ENCODE measurements around the gene FARP1. TPM values are rescaled to one million over a fixed set of nuclear protein-coding genes. Genes with fewer than 3 reads are reported as not detected.

Gene FARP1
- total RNA-seq, 1 donor from 2014 or later, result 128 TPM

DNA sequence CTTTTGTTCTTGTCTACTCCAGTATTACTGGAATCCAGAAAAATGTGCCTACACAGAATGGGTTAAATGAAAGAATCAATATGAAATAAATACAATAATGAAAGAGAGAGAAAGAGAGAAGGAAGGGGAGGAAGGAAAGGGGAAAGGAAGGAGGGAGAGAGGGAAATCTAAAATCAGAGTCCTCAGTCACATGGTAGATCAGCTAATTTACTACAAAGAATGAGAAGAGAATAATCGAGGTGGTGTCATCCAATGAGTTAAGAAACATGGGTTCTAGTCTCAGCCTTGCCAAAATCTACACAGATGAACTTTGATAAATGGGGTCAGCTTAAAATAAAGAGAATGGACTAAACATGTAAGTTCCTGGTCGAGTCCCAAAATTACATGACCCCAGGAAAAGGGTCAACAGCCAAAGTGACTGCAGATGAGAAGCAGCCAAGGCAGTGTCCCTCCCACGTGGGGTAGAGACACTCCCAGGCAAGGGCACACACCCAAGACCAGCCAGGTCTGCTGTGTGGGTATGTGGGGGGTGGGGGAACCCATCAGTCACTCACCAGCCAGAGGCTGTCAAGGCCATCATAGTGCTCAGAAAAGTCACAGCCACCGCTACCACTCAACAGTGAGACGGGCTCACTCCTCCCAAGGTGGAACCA, 330.4 kb downstream of the FARP1 start:
- Histone ChIP-seq H2AFZ (ENCODE audit: low read depth, low read length) (no peak overlapping the region), H3K36me3 (ENCODE audit: insufficient read depth, low read length) (peaks cover 9% of the 10 kb centered on the region), H4K20me1 (ENCODE audit: insufficient read depth, low read length) (no peaks in the 10 kb centered on the region), H3K27ac (ENCODE audit: low read depth, low read length) (no peak overlapping the region), H3K9ac (ENCODE audit: low read length) (no peak overlapping the region), H3K9me3 (ENCODE audit: insufficient read depth, low read depth, low read length) (no peaks in the 10 kb centered on the region), H3K4me1 (ENCODE audit: insufficient read depth, low read length) (peaks cover 28% of the 10 kb centered on the region), H3K79me2 (ENCODE audit: insufficient read depth, low read length) (peaks cover 54% of the 10 kb centered on the region), H3K4me2 (ENCODE audit: low read length) (no peak overlapping the region), H3K27me3 (ENCODE audit: insufficient read depth, low read length) (no peaks in the 10 kb centered on the region), H3K4me3 (ENCODE audit: insufficient read depth, low read depth, low read length) (no peak overlapping the region)
- no peak for TF ChIP-seq EZH2 (IDR thresholded peaks at IDR 0.05; ENCODE audit: insufficient read depth, low read length)
- TF ChIP-seq, protein P1, sequence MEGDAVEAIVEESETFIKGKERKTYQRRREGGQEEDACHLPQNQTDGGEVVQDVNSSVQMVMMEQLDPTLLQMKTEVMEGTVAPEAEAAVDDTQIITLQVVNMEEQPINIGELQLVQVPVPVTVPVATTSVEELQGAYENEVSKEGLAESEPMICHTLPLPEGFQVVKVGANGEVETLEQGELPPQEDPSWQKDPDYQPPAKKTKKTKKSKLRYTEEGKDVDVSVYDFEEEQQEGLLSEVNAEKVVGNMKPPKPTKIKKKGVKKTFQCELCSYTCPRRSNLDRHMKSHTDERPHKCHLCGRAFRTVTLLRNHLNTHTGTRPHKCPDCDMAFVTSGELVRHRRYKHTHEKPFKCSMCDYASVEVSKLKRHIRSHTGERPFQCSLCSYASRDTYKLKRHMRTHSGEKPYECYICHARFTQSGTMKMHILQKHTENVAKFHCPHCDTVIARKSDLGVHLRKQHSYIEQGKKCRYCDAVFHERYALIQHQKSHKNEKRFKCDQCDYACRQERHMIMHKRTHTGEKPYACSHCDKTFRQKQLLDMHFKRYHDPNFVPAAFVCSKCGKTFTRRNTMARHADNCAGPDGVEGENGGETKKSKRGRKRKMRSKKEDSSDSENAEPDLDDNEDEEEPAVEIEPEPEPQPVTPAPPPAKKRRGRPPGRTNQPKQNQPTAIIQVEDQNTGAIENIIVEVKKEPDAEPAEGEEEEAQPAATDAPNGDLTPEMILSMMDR (IDR thresholded peaks at IDR 0.05; ENCODE audit: insufficient read depth, low read depth, low read length), result no peak
- H3K36me3 Mint-ChIP-seq (ENCODE audit: low read depth, unreplicated experiment), result peaks cover 28% of the 10 kb centered on the region
- no peak overlapping the region for H3K4me3 Mint-ChIP-seq (ENCODE audit: unreplicated experiment)
- H3K9me3 Mint-ChIP-seq (ENCODE audit: unreplicated experiment), result no peaks in the 10 kb centered on the region
- DNase-seq (ENCODE audit: low read depth) (no peak), FAIRE-seq (no peak)
- H3K27me3 Mint-ChIP-seq (ENCODE audit: low read depth, unreplicated experiment), result no peaks in the 10 kb centered on the region
- H3K27ac Mint-ChIP-seq (ENCODE audit: unreplicated experiment), result no peak overlapping the region
- peaks cover 31% of the 10 kb centered on the region for H3K4me1 Mint-ChIP-seq (ENCODE audit: low read depth, unreplicated experiment)

DNA sequence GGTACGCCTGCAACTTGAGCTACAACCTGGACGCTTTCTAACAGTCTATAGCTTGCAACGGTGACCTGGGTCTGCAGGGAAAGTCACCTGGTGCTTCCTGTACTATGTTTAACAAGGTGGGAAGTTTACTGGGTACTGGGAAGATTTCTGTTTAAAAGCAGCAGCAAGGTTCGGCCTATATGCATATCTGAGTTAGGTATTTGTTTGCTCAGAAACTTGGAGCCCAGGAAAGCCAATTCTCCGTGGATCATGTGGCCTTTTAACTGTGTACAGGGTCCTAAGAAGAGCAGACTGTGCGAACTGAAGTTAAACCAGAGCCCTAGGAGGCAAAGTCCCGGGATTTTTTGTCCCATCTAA, 330.9 kb downstream of the FARP1 start:
- Mint-ChIP-seq H3K36me3 (ENCODE audit: low read depth, unreplicated experiment) (peaks cover 27% of the 10 kb centered on the region), H3K27me3 (ENCODE audit: low read depth, unreplicated experiment) (no peaks in the 10 kb centered on the region), H3K27ac (ENCODE audit: unreplicated experiment) (no peak overlapping the region), H3K9me3 (ENCODE audit: unreplicated experiment) (no peaks in the 10 kb centered on the region), H3K4me1 (ENCODE audit: low read depth, unreplicated experiment) (peaks cover 36% of the 10 kb centered on the region), H3K4me3 (ENCODE audit: unreplicated experiment) (no peak overlapping the region)
- Histone ChIP-seq H3K4me1 (ENCODE audit: insufficient read depth, low read length) (peaks cover 33% of the 10 kb centered on the region), H3K27me3 (ENCODE audit: insufficient read depth, low read length) (no peaks in the 10 kb centered on the region), H2AFZ (ENCODE audit: low read depth, low read length) (no peak overlapping the region), H3K4me3 (ENCODE audit: insufficient read depth, low read depth, low read length) (no peak overlapping the region), H3K9ac (ENCODE audit: low read length) (no peak overlapping the region), H3K4me2 (ENCODE audit: low read length) (no peak overlapping the region), H3K9me3 (ENCODE audit: insufficient read depth, low read depth, low read length) (no peaks in the 10 kb centered on the region), H3K79me2 (ENCODE audit: insufficient read depth, low read length) (peaks cover 60% of the 10 kb centered on the region), H3K27ac (ENCODE audit: low read depth, low read length) (no peak overlapping the region), H4K20me1 (ENCODE audit: insufficient read depth, low read length) (no peaks in the 10 kb centered on the region), H3K36me3 (ENCODE audit: insufficient read depth, low read length) (peaks cover 9% of the 10 kb centered on the region)
- FAIRE-seq (no peak), DNase-seq (ENCODE audit: low read depth) (no peak)
- no peak for TF ChIP-seq EZH2 (IDR thresholded peaks at IDR 0.05; ENCODE audit: insufficient read depth, low read length)
- TF ChIP-seq, protein P1 (IDR thresholded peaks at IDR 0.05; ENCODE audit: insufficient read depth, low read depth, low read length), result no peak

DNA sequence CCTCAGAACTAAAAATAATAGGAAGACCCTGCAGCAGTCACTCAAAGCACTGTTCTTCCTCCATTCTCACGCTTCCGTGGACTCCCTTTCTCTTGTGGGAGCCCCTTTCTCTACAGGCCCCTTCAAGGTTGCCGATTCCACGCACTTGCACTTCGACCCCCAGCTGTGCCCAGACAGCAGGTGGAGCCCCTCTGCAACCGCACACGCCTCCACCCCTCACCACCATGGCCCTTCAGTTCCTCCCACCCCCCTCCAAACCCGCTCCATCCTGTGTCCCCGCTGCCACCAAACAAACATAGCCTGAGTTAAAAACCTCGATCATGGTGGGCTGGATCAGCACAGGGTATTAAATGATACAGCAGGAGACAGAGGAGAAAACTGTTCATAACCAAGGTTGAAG, 331.4 kb downstream of the FARP1 start:
- Histone ChIP-seq H3K36me3 (ENCODE audit: insufficient read depth, low read length) (peaks cover 9% of the 10 kb centered on the region), H3K4me3 (ENCODE audit: insufficient read depth, low read depth, low read length) (no peak overlapping the region), H3K4me2 (ENCODE audit: low read length) (no peak overlapping the region), H4K20me1 (ENCODE audit: insufficient read depth, low read length) (no peaks in the 10 kb centered on the region), H3K27ac (ENCODE audit: low read depth, low read length) (no peak overlapping the region), H2AFZ (ENCODE audit: low read depth, low read length) (no peak overlapping the region), H3K4me1 (ENCODE audit: insufficient read depth, low read length) (peaks cover 36% of the 10 kb centered on the region), H3K27me3 (ENCODE audit: insufficient read depth, low read length) (no peaks in the 10 kb centered on the region), H3K9ac (ENCODE audit: low read length) (no peak overlapping the region), H3K79me2 (ENCODE audit: insufficient read depth, low read length) (peaks cover 64% of the 10 kb centered on the region), H3K9me3 (ENCODE audit: insufficient read depth, low read depth, low read length) (no peaks in the 10 kb centered on the region)
- Mint-ChIP-seq H3K4me3 (ENCODE audit: unreplicated experiment) (no peak overlapping the region), H3K4me1 (ENCODE audit: low read depth, unreplicated experiment) (peaks cover 40% of the 10 kb centered on the region), H3K27ac (ENCODE audit: unreplicated experiment) (no peak overlapping the region), H3K9me3 (ENCODE audit: unreplicated experiment) (no peaks in the 10 kb centered on the region), H3K36me3 (ENCODE audit: low read depth, unreplicated experiment) (peaks cover 27% of the 10 kb centered on the region), H3K27me3 (ENCODE audit: low read depth, unreplicated experiment) (no peaks in the 10 kb centered on the region)
- no peak for TF ChIP-seq EZH2 (IDR thresholded peaks at IDR 0.05; ENCODE audit: insufficient read depth, low read length)
- TF ChIP-seq, protein P1 (IDR thresholded peaks at IDR 0.05; ENCODE audit: insufficient read depth, low read depth, low read length), result no peak
- DNase-seq (ENCODE audit: low read depth) (no peak), FAIRE-seq (no peak)

All from astrocyte (in vitro differentiated cells and primary cell).